Skeletal muscle tissue (tissue), 4 donors: ENCODE results near the gene PSMD9. TPM values are rescaled to one million over a fixed set of nuclear protein-coding genes. Genes with fewer than 3 reads are reported as not detected.
"Not testable (repeated sequence)": the region's sequence is repeated elsewhere in the genome, so short reads cannot be mapped to it uniquely, and the experiment has no call there.

ENCODE experiments used
- H3K27ac ChIP-seq: one replicate; pipeline ENCODE4 v1.7.0; 2013; ENCODE audit warnings: mild to moderate bottlenecking, low read depth, low read length, inconsistent platforms
- H3K27me3 ChIP-seq, 3 donors: one replicate each; pipeline ENCODE4 v1.7.0; 2013; ENCODE audit warnings: low read length in 3 of 3; ENCODE audit not compliant: control insufficient read depth in 3 of 3, insufficient read depth in 3 of 3
- H3K36me3 ChIP-seq, 3 donors: one replicate each; pipeline ENCODE4 v1.7.0; 2013; ENCODE audit warnings: low read length in 3 of 3; ENCODE audit not compliant: control insufficient read depth in 3 of 3, insufficient read depth in 3 of 3
- H3K4me1 ChIP-seq, 3 donors: one replicate each; pipeline ENCODE4 v1.7.0; 2013; ENCODE audit warnings: low read length in 3 of 3, mild to moderate bottlenecking in 3 of 3; ENCODE audit not compliant: control insufficient read depth in 3 of 3, insufficient read depth in 3 of 3
- H3K4me3 ChIP-seq, 3 donors: one replicate each; pipeline ENCODE4 v1.7.0; 2013; ENCODE audit warnings: low read length in 3 of 3
- H3K9ac ChIP-seq, 3 donors: one replicate each; pipeline ENCODE4 v1.7.0; 2013; ENCODE audit warnings: low read length in 3 of 3, mild to moderate bottlenecking in 3 of 3, moderate library complexity in 2 of 3, low read depth in 1 of 3
- H3K9me3 ChIP-seq, 3 donors: one replicate each; pipeline ENCODE4 v1.7.0; 2013; ENCODE audit warnings: low read length in 3 of 3; ENCODE audit not compliant: control insufficient read depth in 3 of 3
- total RNA-seq: library from RNA; depleted of rRNA; stranded (reverse); fragments of >200 nt; gene quantifications from one replicate; pipeline ENCODE4 v1.2.3, GENCODE V29; 2014
- donor health status: Osteomylitis.

PSMD9 gene
- total RNA-seq, 1 donor from 2014 or later, result 13.0 TPM

GRCh38 chr12:121857322-121858246 is 31.0 kb upstream of the PSMD9 start:
- Histone ChIP-seq H3K27me3 (no peaks in the 10 kb centered on the region), H3K36me3 (no peaks in the 10 kb centered on the region), H3K9ac (no peak overlapping the region), H3K4me1 (peaks cover 31 to 35% (median 32%) of the 10 kb centered on the region in 3 donors), H3K4me3 (no peak overlapping the region), H3K27ac (no peak overlapping the region), H3K9me3 (no peaks in the 10 kb centered on the region)

DNA sequence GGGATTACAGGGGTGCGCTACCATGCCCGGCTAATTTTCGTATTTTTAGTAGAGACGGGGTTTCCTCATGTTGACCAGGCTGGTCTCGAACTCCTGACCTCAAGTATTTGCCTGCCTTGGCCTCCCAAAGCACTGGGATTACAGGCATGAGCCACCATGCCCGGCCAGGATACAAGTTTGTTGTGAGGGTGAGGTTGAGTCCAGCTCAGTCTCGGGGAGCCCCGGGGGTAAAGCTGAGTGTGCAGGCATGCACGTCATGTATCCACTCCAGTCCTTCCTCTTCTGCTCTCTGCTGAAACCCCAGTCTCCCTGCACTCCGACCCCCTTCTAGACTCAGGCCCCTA is 30.3 kb upstream of the PSMD9 start:
- Histone ChIP-seq H3K27ac (peak overlapping the region; percentile 84), H3K9me3 (no peaks in the 10 kb centered on the region), H3K9ac (peak overlapping the region; percentile 50 to 76 (median 66)), H3K4me3 (peak overlapping the region in 1 of 3 donors; percentile 17), H3K4me1 (peaks cover 31 to 39% (median 35%) of the 10 kb centered on the region in 3 donors), H3K36me3 (no peaks in the 10 kb centered on the region), H3K27me3 (no peaks in the 10 kb centered on the region)

- Histone ChIP-seq H3K4me1 (peaks cover 31 to 40% (median 38%) of the 10 kb centered on the region in 3 donors), H3K4me3 (peak within 1 kb of the TSS in 1 of 3 donors; percentile 17), H3K36me3 (no peaks in the 10 kb centered on the region), H3K9ac (peak within 1 kb of the TSS; percentile 50 to 76 (median 66)), H3K9me3 (no peaks in the 10 kb centered on the region), H3K27ac (peak within 1 kb of the TSS; percentile 84), H3K27me3 (no peaks in the 10 kb centered on the region)
Measured at GRCh38 chr12:121858662-121859572, 29.7 kb upstream of the PSMD9 start, which contains the start of gene HPD. TSS of gene HPD (minus strand) at chr12:121858859. CDS start at chr12:121858823, 36 bp downstream.

GRCh38 chr12:121860257-121860656 is 28.3 kb upstream of the PSMD9 start:
- Histone ChIP-seq H3K4me3 (no peak overlapping the region), H3K36me3 (no peaks in the 10 kb centered on the region), H3K27ac (no peak overlapping the region), H3K9me3 (no peaks in the 10 kb centered on the region), H3K27me3 (no peaks in the 10 kb centered on the region), H3K9ac (no peak overlapping the region), H3K4me1 (peaks cover 31 to 40% (median 38%) of the 10 kb centered on the region in 3 donors)

DNA sequence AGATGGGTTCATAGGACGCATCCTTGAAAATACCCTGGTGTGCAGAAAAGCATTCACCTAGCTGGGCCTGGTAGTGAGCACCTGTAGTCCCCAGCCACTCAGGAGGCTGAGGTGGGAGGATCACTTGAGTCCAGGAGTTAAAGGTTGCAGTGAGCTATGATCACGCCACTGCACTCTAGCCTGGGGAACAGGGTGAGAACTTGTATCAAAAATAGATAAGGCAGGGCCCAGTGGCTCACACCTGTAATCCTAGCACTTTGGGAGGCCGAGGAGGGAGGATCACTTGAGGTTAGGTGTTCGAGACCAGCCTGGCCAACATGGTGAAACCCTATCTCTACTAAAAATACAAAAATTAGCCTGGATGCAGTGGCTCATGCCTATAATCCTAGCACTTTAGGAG is 27.9 kb upstream of the PSMD9 start:
- H3K36me3 ChIP-seq, H3K27ac ChIP-seq, H3K9me3 ChIP-seq, H3K27me3 ChIP-seq, H3K4me3 ChIP-seq, H3K9ac ChIP-seq: not testable (repeated sequence)
- H3K4me1 ChIP-seq, result peaks cover 31 to 40% (median 38%) of the 10 kb centered on the region in 3 donors

- peaks cover 31 to 40% (median 38%) of the 10 kb centered on the region in 3 donors for H3K4me1 ChIP-seq
- no peaks in the 10 kb centered on the region for H3K36me3 ChIP-seq
- no peaks in the 10 kb centered on the region for H3K9me3 ChIP-seq
- H3K9ac ChIP-seq, result peak overlapping the region; percentile 3 to 72 (median 57)
- no peaks in the 10 kb centered on the region for H3K27me3 ChIP-seq
- H3K4me3 ChIP-seq, result peak overlapping the region in 1 of 3 donors; percentile 29
- H3K27ac ChIP-seq, result peak overlapping the region; percentile 23
Measured at GRCh38 chr12:121861636-121862254, 26.8 kb upstream of the PSMD9 start.

GRCh38 chr12:121866331-121866730 is 22.3 kb upstream of the PSMD9 start:
- H3K4me3 ChIP-seq, result no peak overlapping the region
- no peaks in the 10 kb centered on the region for H3K27me3 ChIP-seq
- peaks cover 7 to 15% (median 15%) of the 10 kb centered on the region in 3 donors for H3K4me1 ChIP-seq
- H3K27ac ChIP-seq, result no peak overlapping the region
- H3K36me3 ChIP-seq, result no peaks in the 10 kb centered on the region
- H3K9ac ChIP-seq, result no peak overlapping the region
- H3K9me3 ChIP-seq, result no peaks in the 10 kb centered on the region

GRCh38 chr12:121869229-121869628 is 19.4 kb upstream of the PSMD9 start:
- H3K9me3 ChIP-seq, H3K4me1 ChIP-seq, H3K27me3 ChIP-seq, H3K36me3 ChIP-seq, H3K9ac ChIP-seq, H3K4me3 ChIP-seq, H3K27ac ChIP-seq: not testable (repeated sequence)

DNA sequence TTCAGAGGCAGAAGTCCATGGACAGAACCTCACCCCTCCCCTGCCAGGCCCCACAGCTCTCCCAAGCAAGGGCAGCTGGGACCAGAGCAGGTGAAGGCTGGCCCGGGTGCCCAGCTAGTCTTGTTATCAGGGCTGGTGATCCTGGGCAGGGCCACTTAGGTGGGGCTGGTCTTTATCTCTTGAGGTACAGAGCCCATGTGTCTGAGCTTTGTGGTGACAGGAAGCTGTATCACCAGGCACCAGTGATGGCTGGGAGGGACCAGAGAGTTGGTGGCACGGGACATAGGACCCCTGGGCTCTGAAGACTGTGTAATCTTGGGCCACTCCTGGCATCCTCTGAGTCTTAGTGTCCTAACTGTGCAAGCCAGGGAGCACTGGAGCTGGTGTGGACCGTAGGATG is 17.1 kb upstream of the PSMD9 start:
- H3K9ac ChIP-seq, result no peak overlapping the region
- H3K4me3 ChIP-seq, result no peak overlapping the region
- peaks cover 0 to under 1% (median 0%) of the 10 kb centered on the region in 3 donors for H3K27me3 ChIP-seq
- H3K9me3 ChIP-seq, result no peaks in the 10 kb centered on the region
- H3K27ac ChIP-seq, result no peak overlapping the region
- H3K4me1 ChIP-seq, result no peaks in the 10 kb centered on the region
- H3K36me3 ChIP-seq, result no peaks in the 10 kb centered on the region
